Measurements from ENCODE around the gene SMAD7.

The SMAD7 gene

GRCh38 chr18:48943736-48944527, 6.8 kb downstream of the SMAD7 start:
- DNase-seq: peak in 1 of 2 donors; percentile 54

DNA sequence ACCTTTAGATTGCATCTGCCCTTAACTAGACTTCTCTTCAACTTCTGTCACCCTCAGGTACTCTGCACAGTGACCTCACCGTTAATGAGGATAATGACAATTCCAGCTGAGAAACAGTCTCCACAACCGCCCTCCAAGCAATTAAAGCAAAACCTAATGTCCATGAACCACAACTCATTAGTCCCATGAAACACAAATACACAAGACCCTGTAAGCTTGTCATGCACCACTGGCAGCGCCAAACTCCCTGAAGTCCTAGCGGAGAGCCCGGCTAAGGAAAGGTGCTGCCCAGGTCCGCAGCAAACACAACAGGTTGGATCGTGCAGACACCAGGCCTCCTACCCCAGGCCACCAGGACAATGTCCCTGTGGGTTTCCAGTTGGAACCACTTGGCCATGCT, 7.4 kb downstream of the SMAD7 start:
- DNase-seq: no peak

DNA sequence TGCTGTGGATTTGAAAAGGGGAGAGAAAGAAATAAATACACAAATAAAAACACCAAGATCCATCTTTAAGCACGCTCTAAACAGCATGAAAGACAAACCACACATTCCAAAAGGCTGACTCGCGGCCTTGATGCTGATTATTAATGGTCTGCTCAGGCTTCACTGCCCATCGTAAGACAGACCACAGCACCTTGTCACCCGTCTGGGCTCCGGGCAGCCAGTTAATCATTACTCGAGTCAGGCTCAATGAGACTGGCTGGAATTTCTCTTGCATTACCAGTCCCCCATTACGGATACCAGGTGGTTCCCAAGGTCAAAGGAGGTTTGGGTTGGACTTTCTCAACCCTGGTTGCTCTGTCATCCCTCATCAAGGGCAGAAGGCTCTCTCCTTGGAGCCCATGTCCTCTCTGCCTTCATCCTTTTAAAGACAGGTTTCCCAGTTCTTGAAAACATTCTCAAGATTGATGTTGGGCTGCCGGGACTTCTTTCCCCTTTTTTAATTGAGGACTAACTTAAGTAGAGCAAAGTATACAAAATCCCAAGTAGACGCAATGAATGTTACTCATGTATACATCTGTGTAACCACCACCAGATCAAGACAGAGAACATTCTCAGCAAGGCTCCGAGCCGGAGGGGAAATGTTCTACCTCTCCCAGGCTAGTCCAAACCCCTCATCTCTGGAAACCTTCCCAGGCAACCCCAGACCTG, 8.1 kb downstream of the SMAD7 start:
- no peak for DNase-seq

DNA sequence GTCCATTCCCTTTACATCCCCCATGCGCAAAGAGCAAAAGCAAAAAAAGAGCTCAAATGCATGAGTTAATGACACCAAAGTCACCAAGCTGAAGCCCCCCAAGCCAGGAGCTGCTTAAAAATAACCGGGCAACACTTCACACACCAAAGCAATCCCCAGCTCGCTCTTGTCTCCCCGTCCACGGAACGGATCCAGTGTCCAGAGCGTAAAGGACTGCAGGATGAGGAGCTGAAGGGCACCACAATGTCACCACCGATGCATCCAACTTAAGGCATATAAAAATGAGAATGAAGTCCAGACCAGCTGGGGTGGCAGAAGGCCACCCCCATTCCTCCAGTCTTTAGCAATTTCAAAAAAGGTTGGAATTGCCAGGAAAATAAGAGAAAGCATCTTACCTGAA, 8.7 kb downstream of the SMAD7 start:
- DNase-seq: no peak

DNA sequence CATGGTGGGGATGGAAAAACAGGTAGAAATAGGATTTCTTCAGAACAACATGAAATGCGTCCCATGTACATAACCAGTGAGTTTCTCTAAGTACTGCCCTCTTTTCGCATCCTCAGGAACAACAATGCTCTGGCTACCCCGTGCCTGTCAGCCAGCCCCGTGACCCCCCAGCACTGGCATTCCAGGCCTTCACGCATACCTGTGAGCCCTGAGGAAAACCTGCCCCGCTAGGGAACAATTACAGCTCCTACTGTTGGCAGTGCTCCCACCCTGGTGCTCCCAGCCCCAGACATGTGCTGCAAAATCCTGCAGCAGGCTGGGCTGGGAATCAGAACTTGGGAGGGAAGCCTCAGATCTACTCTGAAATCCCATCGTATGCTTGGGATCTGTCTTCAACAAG, 9.1 kb downstream of the SMAD7 start:
- no peak for DNase-seq

DNA sequence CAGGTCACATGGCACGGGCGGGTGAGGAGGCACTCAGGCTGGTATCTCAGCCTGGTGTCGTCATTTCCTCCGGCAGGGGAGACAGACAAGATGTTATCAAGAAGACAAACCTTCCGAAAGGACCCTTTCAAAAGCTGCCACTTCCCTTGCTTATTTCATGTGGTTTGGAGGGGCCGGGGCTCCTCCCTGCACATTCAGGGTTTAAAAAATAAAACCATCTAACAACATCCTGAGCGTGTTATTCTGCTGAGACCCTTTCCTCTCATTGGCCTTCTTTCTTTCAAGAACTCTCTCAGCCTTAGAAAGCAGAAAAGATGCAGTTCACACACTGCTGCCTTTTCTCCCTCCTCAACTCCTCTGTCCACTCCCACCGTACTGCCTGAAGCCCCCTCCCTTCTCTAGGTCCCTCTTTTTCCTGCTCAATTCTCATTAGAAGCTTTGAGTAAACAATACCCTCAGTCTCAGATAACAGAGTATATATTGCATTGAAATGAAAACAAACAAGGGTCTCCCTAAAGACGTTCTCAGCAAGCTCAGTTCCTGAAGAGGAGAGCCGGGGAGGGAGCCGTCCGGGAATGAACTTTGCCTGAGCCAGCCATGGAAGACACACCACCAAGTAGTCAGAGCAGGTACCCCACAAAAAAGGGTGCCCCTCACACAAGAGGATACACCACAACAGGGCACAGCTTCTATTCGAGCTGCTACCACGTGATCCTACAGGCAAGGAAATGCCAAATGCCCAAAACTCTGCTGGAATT, 9.7 kb downstream of the SMAD7 start:
- peak; percentile 92 to 94 for DNase-seq

DNA sequence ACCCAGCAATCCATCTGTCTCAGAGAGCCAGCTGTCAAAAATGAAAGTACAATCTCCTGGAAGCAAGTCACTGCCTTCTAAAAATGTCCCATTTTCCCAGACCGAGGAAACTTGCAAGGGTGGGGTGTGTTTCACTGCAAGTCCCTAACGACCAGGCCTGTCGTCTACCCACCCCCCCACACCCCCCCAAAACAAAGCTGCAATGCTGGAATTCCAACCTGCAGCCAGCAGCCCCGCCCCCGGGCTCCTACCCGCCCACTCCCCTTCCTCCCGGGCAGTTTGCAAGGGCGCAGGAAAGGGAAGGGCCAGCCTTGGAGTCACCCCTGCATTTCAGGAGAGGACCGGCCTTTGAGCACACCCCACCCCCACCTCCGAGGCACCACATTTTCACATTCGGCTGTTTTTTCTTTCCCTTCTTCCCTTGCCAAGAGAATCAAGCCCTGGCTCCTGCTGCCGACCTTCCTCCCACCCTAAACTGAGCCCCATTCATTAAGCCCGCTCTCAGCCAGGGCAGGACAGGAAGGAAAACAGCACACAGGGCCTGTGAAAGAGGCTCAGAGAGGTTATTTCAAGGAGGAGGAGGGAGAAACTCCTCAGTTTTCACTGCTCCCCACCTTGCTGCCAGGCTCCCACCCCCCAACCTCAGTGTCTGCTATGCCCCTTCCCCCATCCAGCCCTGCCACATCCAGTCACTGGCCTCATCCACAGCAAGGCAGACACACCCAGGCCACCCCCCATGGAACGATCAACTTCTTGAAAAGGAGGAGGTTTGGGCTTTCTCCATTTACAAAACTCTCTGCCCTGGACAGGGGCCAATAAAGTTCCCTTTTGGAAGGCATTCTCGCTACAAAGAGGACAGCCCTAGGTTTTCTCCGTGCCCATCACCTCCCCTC, 11.3 kb downstream of the SMAD7 start:
- DNase-seq: no peak

DNA sequence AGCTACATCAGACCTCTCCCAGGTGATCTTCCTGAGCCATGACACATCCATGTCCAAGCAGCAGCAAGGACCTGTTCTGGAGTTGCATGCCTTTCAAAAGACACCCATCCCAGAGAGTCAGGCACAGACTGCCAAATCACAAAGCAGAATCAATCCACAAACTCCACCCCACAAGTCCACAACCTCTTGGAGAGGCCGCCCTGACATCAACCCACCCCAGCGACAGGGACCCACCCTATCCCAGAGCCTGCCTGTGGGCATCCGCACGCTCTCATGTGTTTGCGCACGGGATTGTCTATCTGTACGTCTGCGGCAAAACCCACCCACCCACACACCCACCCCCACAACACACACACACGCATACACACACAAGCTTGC, 11.9 kb downstream of the SMAD7 start:
- DNase-seq: no peak

- DNase-seq: no peak
These were observed 12.7 kb downstream of the SMAD7 start for GRCh38 chr18:48937869-48938750.

- DNase-seq: no peak
These were observed 15.4 kb downstream of the SMAD7 start for GRCh38 chr18:48935433-48935774.

- peak in 1 of 2 donors; percentile 47 for DNase-seq
These were observed 15.9 kb downstream of the SMAD7 start for GRCh38 chr18:48934723-48935432.

DNA sequence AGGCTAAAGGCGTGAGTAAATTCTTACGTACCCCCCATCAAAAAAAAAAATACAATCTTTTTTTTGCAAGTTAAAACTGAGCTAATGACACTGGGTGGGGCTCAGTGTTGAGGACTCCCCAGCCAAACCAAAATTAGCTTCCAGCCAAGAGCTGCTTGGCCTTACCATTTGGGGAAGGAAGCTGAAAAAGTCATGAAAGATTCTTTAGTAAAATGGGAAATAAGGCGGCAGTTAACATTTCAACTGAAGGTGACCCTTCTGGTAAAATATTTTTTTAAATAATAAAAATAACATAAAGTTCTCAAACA, 16.4 kb downstream of the SMAD7 start:
- DNase-seq: no peak

- no peak for DNase-seq
These were observed 17.0 kb downstream of the SMAD7 start for GRCh38 chr18:48933578-48934414.

DNA sequence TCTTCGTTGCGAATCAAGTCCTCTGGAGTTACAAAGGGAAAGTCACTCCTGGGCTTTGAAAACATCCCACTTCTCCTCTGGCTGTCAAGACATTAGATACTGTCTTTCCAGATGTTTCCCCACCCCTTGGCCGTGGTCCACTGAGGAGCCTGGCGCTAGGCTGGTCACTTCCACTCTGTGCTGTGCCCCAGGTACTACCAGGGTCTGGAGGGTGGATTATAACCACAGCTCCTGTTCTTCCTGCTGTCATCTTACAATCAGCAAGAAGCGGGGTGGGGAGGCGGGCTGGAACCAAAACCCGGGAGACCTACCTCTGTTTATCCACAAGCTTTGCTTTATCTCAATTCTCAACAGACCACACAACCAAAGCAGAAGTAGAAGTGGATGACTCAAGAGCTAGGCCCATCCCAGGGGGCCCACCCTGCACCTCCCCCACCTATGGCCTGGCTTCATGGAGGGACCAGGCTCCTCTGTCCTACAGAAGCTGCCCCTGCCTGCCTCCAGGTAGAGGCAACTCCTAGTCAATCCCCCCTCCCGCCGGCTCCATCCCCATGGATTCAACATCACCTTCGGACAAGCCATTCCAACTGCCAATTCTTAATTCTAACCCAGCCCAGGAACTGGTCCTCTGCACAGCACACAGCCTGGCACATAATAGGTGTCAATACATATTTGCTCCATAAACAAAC, 17.8 kb downstream of the SMAD7 start:
- DNase-seq: peak in 1 of 2 donors; percentile 30

DNA sequence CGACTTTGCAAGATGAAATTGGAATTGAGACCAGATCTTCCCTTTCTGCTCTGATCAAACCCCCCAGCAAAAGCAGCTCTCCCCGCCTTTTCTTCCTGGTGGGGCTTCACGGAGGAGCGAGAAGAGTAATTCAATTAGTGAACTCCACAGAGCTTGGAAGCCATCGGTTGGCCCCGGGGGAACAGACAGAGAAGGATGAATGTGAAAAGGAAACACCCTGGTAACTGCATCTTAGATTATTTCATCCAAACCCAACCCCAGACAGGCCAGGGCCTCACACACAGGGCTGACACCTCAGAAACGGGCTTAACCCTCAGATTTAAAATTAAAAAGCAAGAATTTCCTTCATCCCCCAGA, 18.3 kb downstream of the SMAD7 start:
- no peak for DNase-seq

DNA sequence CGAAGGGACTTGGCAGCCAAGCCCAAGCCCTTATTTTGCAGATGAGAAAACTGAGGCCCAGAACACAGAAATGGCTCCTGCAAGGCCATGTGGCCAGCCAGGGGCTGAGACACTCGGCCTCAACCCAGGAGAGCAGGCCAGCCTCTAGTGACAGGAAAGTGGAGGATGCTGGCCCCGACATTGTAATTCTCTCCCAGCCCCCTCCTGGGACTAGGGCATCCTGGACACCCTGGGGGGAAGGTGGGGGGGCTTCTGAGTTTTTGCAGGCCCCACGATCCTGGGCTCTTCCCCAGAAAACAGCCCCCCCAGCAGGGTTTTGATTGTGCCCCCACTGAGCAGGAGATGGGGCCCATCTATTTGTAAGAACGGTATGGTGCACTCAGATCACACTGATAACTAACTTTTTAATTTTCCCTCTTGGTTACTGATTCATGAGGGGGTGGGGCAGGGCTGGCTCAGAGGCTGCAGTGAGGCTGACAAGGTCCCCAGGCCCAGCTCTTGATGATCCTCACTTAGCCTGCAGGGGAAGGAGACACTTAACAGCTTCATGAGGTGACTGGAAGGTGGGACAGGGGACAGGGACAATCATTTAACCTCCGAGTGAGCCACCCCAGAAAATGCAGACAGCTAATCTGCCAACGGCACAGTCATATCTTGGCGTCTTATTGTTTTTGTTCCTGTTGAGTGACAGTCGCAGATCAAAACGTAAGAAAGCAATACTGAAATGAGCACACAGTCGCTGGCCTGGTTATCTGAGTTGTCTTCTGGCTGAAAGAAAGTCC, 18.9 kb downstream of the SMAD7 start:
- DNase-seq: no peak

DNA sequence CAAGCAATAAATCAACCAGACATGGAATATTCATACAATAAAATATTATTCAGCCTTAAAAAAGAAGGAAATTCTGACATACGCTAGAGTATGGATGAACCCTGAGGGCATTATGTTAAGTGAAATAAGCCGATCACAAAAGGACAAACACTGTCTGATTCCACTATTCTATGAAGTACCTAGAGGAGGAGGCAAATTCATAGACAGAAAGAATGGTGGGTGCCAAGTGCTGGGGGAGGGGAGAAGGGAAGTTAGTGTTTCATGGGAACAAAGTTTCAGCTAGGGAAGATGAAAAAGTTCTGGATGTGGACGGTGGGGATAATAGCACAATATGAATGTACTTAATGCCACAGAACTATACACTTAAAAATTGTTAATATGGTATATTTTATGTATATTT, 19.8 kb downstream of the SMAD7 start:
- no peak for DNase-seq

DNA sequence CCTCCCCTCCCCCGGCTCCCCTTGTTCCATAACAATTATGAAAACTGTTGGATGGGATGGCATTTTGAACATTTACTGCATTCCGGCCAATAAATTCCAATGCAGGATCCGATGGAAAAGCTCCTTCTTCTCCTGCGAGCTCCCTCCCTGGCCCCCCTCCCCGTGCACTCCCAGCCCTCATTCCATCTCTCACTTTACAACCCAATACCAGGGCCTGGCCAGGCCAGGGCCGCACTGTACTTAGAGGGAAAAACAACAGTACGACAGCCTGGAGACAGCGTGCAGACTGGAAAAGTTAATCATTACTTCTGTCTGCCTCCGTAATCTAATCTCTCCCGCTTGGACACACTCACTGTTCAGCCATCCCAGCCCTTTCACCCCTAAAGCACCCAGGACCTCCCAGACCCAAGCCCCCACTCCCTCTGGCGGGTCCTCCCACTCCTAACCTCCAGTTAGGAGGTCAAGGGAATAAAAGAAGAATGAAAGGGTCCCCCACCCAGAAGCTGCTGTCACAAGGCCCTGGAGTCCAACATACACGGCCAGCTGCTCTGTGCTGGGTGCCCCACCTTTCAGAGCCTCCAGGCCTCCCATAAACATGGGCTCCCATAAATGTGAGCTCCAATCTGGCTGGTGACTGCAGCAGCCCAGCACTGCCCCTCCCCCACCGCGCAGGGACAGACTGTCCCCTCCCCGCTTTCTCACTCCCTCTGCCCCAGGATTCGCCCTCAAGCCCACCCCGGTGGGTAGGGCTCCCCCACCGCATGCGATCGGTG, 20.6 kb downstream of the SMAD7 start:
- DNase-seq: no peak
